ENCODE data around the gene IL7R. TPM values are rescaled to one million over a fixed set of nuclear protein-coding genes. Genes with fewer than 3 reads are reported as not detected.

IL7R gene
- total RNA-seq, 1 donor from 2014 or later, result 0.54 TPM

DNA sequence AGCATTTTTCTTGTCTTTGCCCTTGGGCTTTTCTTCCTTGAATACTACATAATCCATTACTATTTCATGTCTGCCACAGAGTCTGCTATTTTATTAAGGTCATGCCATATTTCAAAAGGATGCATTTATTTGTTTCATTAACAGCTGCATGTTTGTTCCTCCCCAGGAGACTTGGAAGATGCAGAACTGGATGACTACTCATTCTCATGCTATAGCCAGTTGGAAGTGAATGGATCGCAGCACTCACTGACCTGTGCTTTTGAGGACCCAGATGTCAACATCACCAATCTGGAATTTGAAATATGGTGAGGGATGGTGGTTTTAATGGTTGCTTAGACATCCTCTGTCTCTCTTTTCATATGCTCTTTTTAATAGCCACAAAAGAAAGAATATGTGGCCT is 4.0 kb downstream of the IL7R start:
- H3K36me3 Mint-ChIP-seq (ENCODE audit: low read depth, unreplicated experiment), result no peaks in the 10 kb centered on the region
- DNase-seq (ENCODE audit: low spot score), result no peak

DNA sequence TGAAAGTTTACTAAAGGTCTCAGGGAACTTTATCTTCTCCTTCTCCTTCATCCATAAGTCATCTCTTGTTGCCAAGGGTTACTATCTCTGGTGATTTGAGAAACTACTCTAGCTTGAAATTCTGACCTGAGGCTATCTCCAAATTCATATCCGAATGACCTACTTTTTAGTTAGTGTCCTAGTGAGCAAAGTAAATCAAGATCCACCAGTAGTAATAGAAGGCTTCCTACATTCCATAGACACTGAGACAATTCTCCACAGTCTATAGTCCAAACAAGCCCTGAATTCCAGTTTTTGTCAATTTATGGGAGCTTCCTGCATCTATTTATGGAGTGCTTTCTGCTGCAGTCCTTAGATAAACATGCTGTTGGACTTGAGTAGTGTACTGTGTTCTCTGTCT is 5.0 kb downstream of the IL7R start:
- TF ChIP-seq CTCF (IDR thresholded peaks at IDR 0.05; ENCODE audit: unreplicated experiment), result no peak
- H3K4me1 Mint-ChIP-seq (ENCODE audit: unreplicated experiment), result peaks cover 13% of the 10 kb centered on the region
- DNase-seq (ENCODE audit: low spot score), result no peak
- no peaks in the 10 kb centered on the region for H3K27me3 Mint-ChIP-seq (ENCODE audit: unreplicated experiment)
- H3K9me3 Mint-ChIP-seq (ENCODE audit: unreplicated experiment), result no peaks in the 10 kb centered on the region
- H3K36me3 Mint-ChIP-seq (ENCODE audit: low read depth, unreplicated experiment), result no peaks in the 10 kb centered on the region
- H3K27ac Mint-ChIP-seq (ENCODE audit: unreplicated experiment), result no peak overlapping the region
- H3K4me3 Mint-ChIP-seq (ENCODE audit: unreplicated experiment), result no peak overlapping the region

More for the DNA sequence above, 4.0 kb downstream of the IL7R start:
- Mint-ChIP-seq H3K4me1 (ENCODE audit: unreplicated experiment) (peaks cover 15% of the 10 kb centered on the region), H3K4me3 (ENCODE audit: unreplicated experiment) (no peak overlapping the region), H3K27ac (ENCODE audit: unreplicated experiment) (no peak overlapping the region), H3K27me3 (ENCODE audit: unreplicated experiment) (no peaks in the 10 kb centered on the region), H3K9me3 (ENCODE audit: unreplicated experiment) (no peaks in the 10 kb centered on the region)
- TF ChIP-seq CTCF (IDR thresholded peaks at IDR 0.05; ENCODE audit: unreplicated experiment), result no peak

DNA sequence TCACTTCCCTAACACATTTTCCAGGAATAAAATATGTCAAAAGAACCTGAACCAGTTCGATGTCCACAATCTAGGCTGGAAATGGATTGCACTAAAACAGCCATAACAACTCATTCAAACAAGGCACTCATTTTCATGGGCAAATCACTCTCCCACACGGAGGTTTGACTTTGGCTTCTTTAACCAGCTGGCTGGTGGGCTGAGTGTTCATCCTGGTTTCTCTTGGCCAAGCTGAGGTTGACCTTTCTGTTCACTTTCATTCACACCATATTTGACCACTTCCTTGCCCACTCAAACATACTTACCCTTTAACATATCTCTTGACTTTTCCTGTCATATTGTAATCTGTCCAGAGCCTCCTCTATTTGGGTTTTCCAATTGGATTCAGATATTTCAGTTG is 5.4 kb downstream of the IL7R start:
- DNase-seq (ENCODE audit: low spot score), result no peak
- no peaks in the 10 kb centered on the region for H3K27me3 Mint-ChIP-seq (ENCODE audit: unreplicated experiment)
- no peak overlapping the region for H3K4me3 Mint-ChIP-seq (ENCODE audit: unreplicated experiment)
- no peaks in the 10 kb centered on the region for H3K36me3 Mint-ChIP-seq (ENCODE audit: low read depth, unreplicated experiment)
- no peaks in the 10 kb centered on the region for H3K9me3 Mint-ChIP-seq (ENCODE audit: unreplicated experiment)
- TF ChIP-seq CTCF (IDR thresholded peaks at IDR 0.05; ENCODE audit: unreplicated experiment), result no peak
- H3K27ac Mint-ChIP-seq (ENCODE audit: unreplicated experiment), result no peak overlapping the region
- peaks cover 9% of the 10 kb centered on the region for H3K4me1 Mint-ChIP-seq (ENCODE audit: unreplicated experiment)

GRCh38 chr5:35863159-35863558 is 6.5 kb downstream of the IL7R start:
- H3K27me3 Mint-ChIP-seq (ENCODE audit: unreplicated experiment), result no peaks in the 10 kb centered on the region
- no peak overlapping the region for H3K27ac Mint-ChIP-seq (ENCODE audit: unreplicated experiment)
- H3K9me3 Mint-ChIP-seq (ENCODE audit: unreplicated experiment), result no peaks in the 10 kb centered on the region
- H3K36me3 Mint-ChIP-seq (ENCODE audit: low read depth, unreplicated experiment), result no peaks in the 10 kb centered on the region
- TF ChIP-seq CTCF (IDR thresholded peaks at IDR 0.05; ENCODE audit: unreplicated experiment), result no peak
- H3K4me3 Mint-ChIP-seq (ENCODE audit: unreplicated experiment), result no peak overlapping the region
- no peak for DNase-seq (ENCODE audit: low spot score)
- peaks cover 8% of the 10 kb centered on the region for H3K4me1 Mint-ChIP-seq (ENCODE audit: unreplicated experiment)

GRCh38 chr5:35867998-35868397 is 11.3 kb downstream of the IL7R start:
- Mint-ChIP-seq H3K27me3 (ENCODE audit: unreplicated experiment) (no peaks in the 10 kb centered on the region), H3K4me3 (ENCODE audit: unreplicated experiment) (no peak overlapping the region), H3K27ac (ENCODE audit: unreplicated experiment) (no peak overlapping the region), H3K4me1 (ENCODE audit: unreplicated experiment) (no peaks in the 10 kb centered on the region), H3K9me3 (ENCODE audit: unreplicated experiment) (no peaks in the 10 kb centered on the region), H3K36me3 (ENCODE audit: low read depth, unreplicated experiment) (no peaks in the 10 kb centered on the region)
- TF ChIP-seq CTCF (IDR thresholded peaks at IDR 0.05; ENCODE audit: unreplicated experiment), result no peak
- no peak for DNase-seq (ENCODE audit: low spot score)

All from endothelial cell (in vitro differentiated cells).